ENCODE results near the gene CDCA3.
"Not testable (repeated sequence)": the region's sequence is repeated elsewhere in the genome, so short reads cannot be mapped to it uniquely, and the experiment has no call there.

Gene CDCA3

GRCh38 chr12:6884539-6884938, 33.5 kb upstream of the CDCA3 start:
- Mint-ChIP-seq H3K4me3 (no peak overlapping the region), H3K4me1 (ENCODE audit: low read depth) (no peaks in the 10 kb centered on the region), H3K27me3 (ENCODE audit: low read depth) (no peaks in the 10 kb centered on the region), H3K9me3 (no peaks in the 10 kb centered on the region), H3K36me3 (ENCODE audit: low read depth) (peaks cover 15% of the 10 kb centered on the region), H3K27ac (no peak overlapping the region)

GRCh38 chr12:6883683-6884082, 32.6 kb upstream of the CDCA3 start:
- Mint-ChIP-seq H3K4me3 (no peak overlapping the region), H3K4me1 (ENCODE audit: low read depth) (no peaks in the 10 kb centered on the region), H3K36me3 (ENCODE audit: low read depth) (peaks cover 15% of the 10 kb centered on the region), H3K9me3 (no peaks in the 10 kb centered on the region), H3K27me3 (ENCODE audit: low read depth) (no peaks in the 10 kb centered on the region), H3K27ac (no peak overlapping the region)

- Mint-ChIP-seq H3K36me3 (ENCODE audit: low read depth) (peaks cover 15% of the 10 kb centered on the region), H3K9me3 (no peaks in the 10 kb centered on the region), H3K4me3 (no peak overlapping the region), H3K27me3 (ENCODE audit: low read depth) (no peaks in the 10 kb centered on the region), H3K27ac (no peak overlapping the region), H3K4me1 (ENCODE audit: low read depth) (no peaks in the 10 kb centered on the region)
Observed at GRCh38 chr12:6883252-6883651, 32.2 kb upstream of the CDCA3 start.

- Mint-ChIP-seq H3K36me3 (ENCODE audit: low read depth) (peaks cover 21% of the 10 kb centered on the region), H3K4me1 (ENCODE audit: low read depth) (peaks cover 10% of the 10 kb centered on the region)
- not testable (repeated sequence) for H3K27ac Mint-ChIP-seq; H3K27me3 Mint-ChIP-seq (ENCODE audit: low read depth); H3K4me3 Mint-ChIP-seq; H3K9me3 Mint-ChIP-seq
Observed at GRCh38 chr12:6879824-6880223, 28.7 kb upstream of the CDCA3 start.

GRCh38 chr12:6874015-6874368, 22.9 kb upstream of the CDCA3 start:
- peaks cover 50% of the 10 kb centered on the region for H3K4me1 Mint-ChIP-seq (ENCODE audit: low read depth)
- H3K36me3 Mint-ChIP-seq (ENCODE audit: low read depth): peaks cover 40% of the 10 kb centered on the region

GRCh38 chr12:6873094-6874014, 22.3 kb upstream of the CDCA3 start, which contains the start of gene SPSB2:
TSS of gene SPSB2 (minus strand) at chr12:6873303. CDS start at chr12:6872901, 402 bp downstream.
- Mint-ChIP-seq H3K4me1 (ENCODE audit: low read depth) (peaks cover 56% of the 10 kb centered on the region), H3K4me3 (peak within 1 kb of the TSS; percentile 89), H3K9me3 (no peaks in the 10 kb centered on the region), H3K27ac (peak within 1 kb of the TSS; percentile 89), H3K36me3 (ENCODE audit: low read depth) (peaks cover 46% of the 10 kb centered on the region), H3K27me3 (ENCODE audit: low read depth) (no peaks in the 10 kb centered on the region)

More at GRCh38 chr12:6874015-6874368, 22.9 kb upstream of the CDCA3 start:
- not testable (repeated sequence) for H3K27me3 Mint-ChIP-seq (ENCODE audit: low read depth); H3K9me3 Mint-ChIP-seq
- H3K4me3 Mint-ChIP-seq: peak overlapping the region; percentile 89
- peak overlapping the region; percentile 86 for H3K27ac Mint-ChIP-seq

GRCh38 chr12:6872073-6873048, 21.3 kb upstream of the CDCA3 start:
- Mint-ChIP-seq H3K4me3 (peak overlapping the region; percentile 89), H3K36me3 (ENCODE audit: low read depth) (peaks cover 50% of the 10 kb centered on the region), H3K27me3 (ENCODE audit: low read depth) (no peaks in the 10 kb centered on the region), H3K9me3 (no peaks in the 10 kb centered on the region), H3K4me1 (ENCODE audit: low read depth) (peaks cover 54% of the 10 kb centered on the region), H3K27ac (peak overlapping the region; percentile 89)

GRCh38 chr12:6871052-6871957, 20.2 kb upstream of the CDCA3 start:
- peak overlapping the region; percentile 89 for H3K4me3 Mint-ChIP-seq
- peaks cover 48% of the 10 kb centered on the region for H3K36me3 Mint-ChIP-seq (ENCODE audit: low read depth)
- H3K27ac Mint-ChIP-seq: peak overlapping the region; percentile 89
- no peaks in the 10 kb centered on the region for H3K27me3 Mint-ChIP-seq (ENCODE audit: low read depth)
- H3K4me1 Mint-ChIP-seq (ENCODE audit: low read depth): peaks cover 53% of the 10 kb centered on the region
- H3K9me3 Mint-ChIP-seq: no peaks in the 10 kb centered on the region

- Mint-ChIP-seq H3K4me3 (peak overlapping the region; percentile 70), H3K4me1 (ENCODE audit: low read depth) (peaks cover 50% of the 10 kb centered on the region), H3K36me3 (ENCODE audit: low read depth) (peaks cover 51% of the 10 kb centered on the region), H3K27ac (peak overlapping the region; percentile 80)
- not testable (repeated sequence) for H3K27me3 Mint-ChIP-seq (ENCODE audit: low read depth); H3K9me3 Mint-ChIP-seq
Observed at GRCh38 chr12:6870304-6870703, 19.2 kb upstream of the CDCA3 start.

- H3K9me3 Mint-ChIP-seq: no peaks in the 10 kb centered on the region
- H3K27me3 Mint-ChIP-seq (ENCODE audit: low read depth): no peaks in the 10 kb centered on the region
- peak overlapping the region; percentile 80 for H3K4me3 Mint-ChIP-seq
- H3K36me3 Mint-ChIP-seq (ENCODE audit: low read depth): peaks cover 58% of the 10 kb centered on the region
- H3K27ac Mint-ChIP-seq: peak overlapping the region; percentile 69
- peaks cover 45% of the 10 kb centered on the region for H3K4me1 Mint-ChIP-seq (ENCODE audit: low read depth)
Observed at GRCh38 chr12:6869049-6870021, 18.2 kb upstream of the CDCA3 start.

GRCh38 chr12:6868211-6869048, 17.3 kb upstream of the CDCA3 start:
- Mint-ChIP-seq H3K27ac (peak overlapping the region; percentile 69), H3K9me3 (no peaks in the 10 kb centered on the region), H3K27me3 (ENCODE audit: low read depth) (no peaks in the 10 kb centered on the region), H3K4me3 (peak overlapping the region; percentile 80), H3K36me3 (ENCODE audit: low read depth) (peaks cover 61% of the 10 kb centered on the region), H3K4me1 (ENCODE audit: low read depth) (peaks cover 42% of the 10 kb centered on the region)

GRCh38 chr12:6867413-6868210, 16.5 kb upstream of the CDCA3 start, which contains the start of gene TPI1:
TSS of gene TPI1 (plus strand) at chr12:6867531. CDS start at chr12:6867567, 36 bp downstream.
- Mint-ChIP-seq H3K36me3 (ENCODE audit: low read depth) (peaks cover 64% of the 10 kb centered on the region), H3K27ac (peak within 1 kb of the TSS; percentile 89), H3K4me3 (peak within 1 kb of the TSS; percentile 94), H3K27me3 (ENCODE audit: low read depth) (no peaks in the 10 kb centered on the region), H3K4me1 (ENCODE audit: low read depth) (peaks cover 42% of the 10 kb centered on the region), H3K9me3 (no peaks in the 10 kb centered on the region)

Data from T-helper 1 cell treated with Interleukin-12 subunit alpha and Interleukin-12 subunit beta and Interleukin-4 antibody, amounts not matched to agents 30 μg/mL and 1 μg/mL, for 36 hours (primary cell).